Neural cell (in vitro differentiated cells): ENCODE measurements around the gene CHPF2. TPM values are rescaled to one million over a fixed set of nuclear protein-coding genes. Genes with fewer than 3 reads are reported as not detected.

Source experiments
- H2AFZ ChIP-seq: fragments of 200-600, 300-800 bp; sonication (generic), shearing (Covaris generic); 2 replicates; pipeline ENCODE4 v1.6.0; 2014; ENCODE audit warnings: low read depth, mild to moderate bottlenecking, antibody characterized with exemption, low read length, moderate library complexity
- H3F3A ChIP-seq: fragments of 200-600 bp; shearing (Covaris generic); 2 replicates; pipeline ENCODE4 v1.6.1; 2016; ENCODE audit warnings: mild to moderate bottlenecking, moderate library complexity, mixed read lengths, antibody characterized with exemption, low read length; ENCODE audit not compliant: insufficient read depth, poor library complexity, severe bottlenecking
- H3K27ac ChIP-seq: fragments of 200-600, 300-800 bp; sonication (generic), shearing (Covaris generic); 2 replicates; pipeline ENCODE4 v1.5.1; 2014; ENCODE audit warnings: mild to moderate bottlenecking, low read length, moderate library complexity
- H3K27me3 ChIP-seq: fragments of 300-800, 200-600 bp; sonication (generic), shearing (Covaris generic); 2 replicates; pipeline ENCODE4 v1.6.0; 2014; ENCODE audit warnings: mild to moderate bottlenecking, low read depth, low read length, moderate library complexity; ENCODE audit not compliant: insufficient read depth
- H3K36me3 ChIP-seq: fragments of 300-800, 200-600 bp; sonication (generic), shearing (Covaris generic); 2 replicates; pipeline ENCODE4 v1.5.1; 2014; ENCODE audit warnings: mild to moderate bottlenecking, antibody characterized with exemption, low read length, moderate library complexity; ENCODE audit not compliant: insufficient read depth
- H3K4me2 ChIP-seq: fragments of 300-800, 200-600 bp; sonication (generic), shearing (Covaris generic); 2 replicates; pipeline ENCODE4 v1.6.0; 2014; ENCODE audit warnings: mild to moderate bottlenecking, low read length
- H3K4me3 ChIP-seq: fragments of 300-800, 200-600 bp; sonication (generic), shearing (Covaris generic); 2 replicates; pipeline ENCODE4 v1.5.1; 2014; ENCODE audit warnings: mild to moderate bottlenecking, low read length, moderate library complexity
- H3K79me2 ChIP-seq: fragments of 200-600 bp; shearing (Covaris generic); replicated peaks from 2 replicates; pipeline ENCODE4 v1.6.0; 2014; ENCODE audit warnings: mild to moderate bottlenecking, low read length, moderate library complexity; ENCODE audit not compliant: insufficient read depth
- H3K9ac ChIP-seq: fragments of 300-800, 200-600 bp; sonication (generic), shearing (Covaris generic); 2 replicates; pipeline ENCODE4 v1.6.1; 2016; ENCODE audit warnings: mild to moderate bottlenecking, low read length, mixed read lengths
- H3K9me2 ChIP-seq: fragments of 200-600 bp; shearing (Covaris generic); 2 replicates; pipeline ENCODE4 v1.6.1; 2016; ENCODE audit warnings: mild to moderate bottlenecking, low read length, mixed read lengths; ENCODE audit not compliant: insufficient read depth
- H3K9me3 ChIP-seq: fragments of 200-600, 300-800 bp; sonication (generic), shearing (Covaris generic); 2 replicates; pipeline ENCODE4 v1.6.1; 2016; ENCODE audit warnings: mild to moderate bottlenecking, mixed run types, low read length, moderate library complexity, mixed read lengths
- H4K20me1 ChIP-seq: fragments of 200-600 bp; shearing (Covaris generic); 2 replicates; pipeline ENCODE4 v1.6.1; 2016; ENCODE audit warnings: mild to moderate bottlenecking, mixed run types; ENCODE audit not compliant: insufficient read depth
- EP300 ChIP-seq: fragments of 450-650 bp; conservative IDR thresholded peaks from 2 replicates; pipeline ENCODE4 v1.6.1; 2014; ENCODE audit warnings: antibody characterized with exemption, mild to moderate bottlenecking, moderate library complexity; ENCODE audit not compliant: poor library complexity, severe bottlenecking
- EZH2 ChIP-seq: fragments of 200-600, 300-800 bp; shearing (Covaris generic), sonication (generic); IDR thresholded peaks from 2 replicates; pipeline ENCODE4 v1.6.1; 2014; ENCODE audit warnings: antibody characterized with exemption, low read length, borderline replicate concordance, mild to moderate bottlenecking; ENCODE audit not compliant: insufficient read depth, poor library complexity, severe bottlenecking
- MXI1 ChIP-seq: fragments of 450-650 bp; conservative IDR thresholded peaks from 2 replicates; pipeline ENCODE4 v1.6.1; 2014; ENCODE audit warnings: antibody characterized with exemption, mild to moderate bottlenecking; ENCODE audit not compliant: poor library complexity, severe bottlenecking
- POLR2AphosphoS5 ChIP-seq: IDR thresholded peaks from 2 replicates; pipeline ENCODE4 v1.6.1; 2012
- RAD21 ChIP-seq: fragments of 450-650 bp; conservative IDR thresholded peaks from 2 replicates; pipeline ENCODE4 v1.6.1; 2014; ENCODE audit warnings: antibody characterized with exemption, mild to moderate bottlenecking, moderate library complexity
- SMC3 ChIP-seq: fragments of 450-650 bp; conservative IDR thresholded peaks from 2 replicates; pipeline ENCODE4 v1.6.1; 2014; ENCODE audit warnings: antibody characterized with exemption, mild to moderate bottlenecking, moderate library complexity; ENCODE audit not compliant: poor library complexity
- TAF1 ChIP-seq: IDR thresholded peaks from 2 replicates; pipeline ENCODE4 v1.6.1; 2012; ENCODE audit warnings: low read depth
- polyA plus RNA-seq: library from polyadenylated mRNA; depleted of rRNA; stranded (reverse); fragments of >200 nt; gene quantifications from 2 replicates; pipeline ENCODE4 v1.2.3, GENCODE V29; 2014
- TF ChIP-seq, protein P1 (sequence below): fragments of 450-650 bp; IDR thresholded peaks from 2 replicates; pipeline ENCODE4 v1.5.1; 2014; ENCODE audit warnings: antibody characterized with exemption, mild to moderate bottlenecking, moderate library complexity; ENCODE audit not compliant: poor library complexity, severe bottlenecking
- TF ChIP-seq, protein P2 (sequence below): IDR thresholded peaks from 2 replicates; pipeline ENCODE4 v1.6.1; 2012; ENCODE audit warnings: borderline replicate concordance

CHPF2 gene
- polyA plus RNA-seq, 1 donor from 2014 or later: 22.5 TPM

DNA sequence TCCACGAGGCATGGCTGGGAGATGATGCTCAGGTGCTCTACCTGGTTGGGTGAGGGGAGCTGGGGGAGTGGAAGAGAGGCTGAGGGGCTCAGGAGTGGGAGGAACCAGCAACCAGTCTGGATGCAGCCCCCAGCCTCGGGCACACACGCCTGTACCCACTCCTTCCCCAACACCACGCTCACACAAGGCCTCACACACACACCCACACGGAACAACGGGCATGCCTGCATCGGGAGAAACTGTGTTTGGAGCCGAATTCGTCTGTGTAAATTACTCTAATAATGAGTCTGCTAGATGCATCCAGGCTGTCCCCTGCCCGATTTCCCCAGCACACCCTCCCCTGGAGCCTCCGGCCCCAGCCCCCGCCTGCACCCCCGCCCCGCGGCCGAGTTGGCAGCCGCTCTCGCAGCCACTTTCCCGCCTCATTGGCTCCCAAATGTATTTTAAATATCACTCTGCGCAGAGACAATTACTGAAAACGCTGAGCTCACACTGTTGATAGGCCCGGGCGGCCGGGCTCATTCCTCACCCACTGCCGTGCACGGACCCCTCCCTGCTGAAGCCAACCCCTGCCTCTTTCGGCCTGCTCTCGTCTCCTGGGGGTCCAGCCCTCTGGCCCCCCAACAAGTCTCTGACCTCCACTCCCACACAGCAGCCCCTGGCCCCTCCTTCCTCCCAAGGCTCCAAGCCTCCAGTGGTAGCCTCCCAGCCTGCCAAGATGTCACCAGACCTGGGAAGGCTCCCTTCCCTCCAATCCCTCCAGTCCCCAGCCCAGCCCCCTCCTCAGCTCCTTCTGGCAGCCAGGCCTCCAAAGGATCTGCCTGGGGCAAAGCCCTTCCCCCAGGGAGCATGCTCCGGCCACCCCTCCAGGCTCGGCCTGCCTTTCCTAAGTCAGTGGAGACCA lies 33.1 kb upstream of the CHPF2 start:
- Histone ChIP-seq H3K9me2 (no peaks in the 10 kb centered on the region), H3K79me2 (no peaks in the 10 kb centered on the region), H3K4me3 (no peak overlapping the region), H3K9ac (no peak overlapping the region), H2AFZ (no peak overlapping the region), H4K20me1 (no peaks in the 10 kb centered on the region), H3F3A (no peaks in the 10 kb centered on the region), H3K36me3 (no peaks in the 10 kb centered on the region), H3K27ac (no peak overlapping the region), H3K27me3 (no peaks in the 10 kb centered on the region), H3K4me2 (no peak overlapping the region), H3K9me3 (no peaks in the 10 kb centered on the region)
- TF ChIP-seq EZH2 (no peak), RAD21 (no peak)

DNA sequence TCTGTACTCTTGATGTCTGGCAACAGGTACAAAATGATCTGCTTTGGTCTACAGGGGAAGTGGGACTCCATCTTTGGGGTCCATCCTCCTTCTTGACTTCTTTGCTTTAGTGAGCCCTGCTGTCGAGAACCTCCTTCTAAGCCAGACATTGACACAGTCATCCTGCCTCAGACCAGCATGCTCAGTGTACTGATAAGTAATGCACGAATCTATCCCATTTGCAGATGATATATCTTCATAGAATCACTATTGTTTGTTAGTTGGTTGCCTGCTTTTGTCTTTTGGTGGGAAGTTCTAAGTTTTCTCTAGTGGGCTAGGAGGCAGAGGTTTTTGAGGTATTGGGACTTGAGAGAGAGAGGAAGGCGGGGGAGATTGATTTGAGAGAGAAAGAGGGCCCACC lies 30.9 kb upstream of the CHPF2 start:
- no peaks in the 10 kb centered on the region for H3K36me3 ChIP-seq
- no peaks in the 10 kb centered on the region for H3K9me3 ChIP-seq
- H2AFZ ChIP-seq: no peak overlapping the region
- no peak overlapping the region for H3K4me2 ChIP-seq
- no peaks in the 10 kb centered on the region for H3K79me2 ChIP-seq
- H3F3A ChIP-seq: no peaks in the 10 kb centered on the region
- H4K20me1 ChIP-seq: no peaks in the 10 kb centered on the region
- no peaks in the 10 kb centered on the region for H3K9me2 ChIP-seq
- H3K4me3 ChIP-seq: no peak overlapping the region
- H3K9ac ChIP-seq: no peak overlapping the region
- H3K27ac ChIP-seq: no peak overlapping the region
- TF ChIP-seq TAF1: no peak
- TF ChIP-seq EP300: no peak
- TF ChIP-seq MXI1: no peak
- TF ChIP-seq, protein P1, sequence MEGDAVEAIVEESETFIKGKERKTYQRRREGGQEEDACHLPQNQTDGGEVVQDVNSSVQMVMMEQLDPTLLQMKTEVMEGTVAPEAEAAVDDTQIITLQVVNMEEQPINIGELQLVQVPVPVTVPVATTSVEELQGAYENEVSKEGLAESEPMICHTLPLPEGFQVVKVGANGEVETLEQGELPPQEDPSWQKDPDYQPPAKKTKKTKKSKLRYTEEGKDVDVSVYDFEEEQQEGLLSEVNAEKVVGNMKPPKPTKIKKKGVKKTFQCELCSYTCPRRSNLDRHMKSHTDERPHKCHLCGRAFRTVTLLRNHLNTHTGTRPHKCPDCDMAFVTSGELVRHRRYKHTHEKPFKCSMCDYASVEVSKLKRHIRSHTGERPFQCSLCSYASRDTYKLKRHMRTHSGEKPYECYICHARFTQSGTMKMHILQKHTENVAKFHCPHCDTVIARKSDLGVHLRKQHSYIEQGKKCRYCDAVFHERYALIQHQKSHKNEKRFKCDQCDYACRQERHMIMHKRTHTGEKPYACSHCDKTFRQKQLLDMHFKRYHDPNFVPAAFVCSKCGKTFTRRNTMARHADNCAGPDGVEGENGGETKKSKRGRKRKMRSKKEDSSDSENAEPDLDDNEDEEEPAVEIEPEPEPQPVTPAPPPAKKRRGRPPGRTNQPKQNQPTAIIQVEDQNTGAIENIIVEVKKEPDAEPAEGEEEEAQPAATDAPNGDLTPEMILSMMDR: no peak
- TF ChIP-seq RAD21: no peak
- no peak for TF ChIP-seq POLR2AphosphoS5
- no peak for TF ChIP-seq EZH2
- TF ChIP-seq SMC3: no peak
- TF ChIP-seq, protein P2, sequence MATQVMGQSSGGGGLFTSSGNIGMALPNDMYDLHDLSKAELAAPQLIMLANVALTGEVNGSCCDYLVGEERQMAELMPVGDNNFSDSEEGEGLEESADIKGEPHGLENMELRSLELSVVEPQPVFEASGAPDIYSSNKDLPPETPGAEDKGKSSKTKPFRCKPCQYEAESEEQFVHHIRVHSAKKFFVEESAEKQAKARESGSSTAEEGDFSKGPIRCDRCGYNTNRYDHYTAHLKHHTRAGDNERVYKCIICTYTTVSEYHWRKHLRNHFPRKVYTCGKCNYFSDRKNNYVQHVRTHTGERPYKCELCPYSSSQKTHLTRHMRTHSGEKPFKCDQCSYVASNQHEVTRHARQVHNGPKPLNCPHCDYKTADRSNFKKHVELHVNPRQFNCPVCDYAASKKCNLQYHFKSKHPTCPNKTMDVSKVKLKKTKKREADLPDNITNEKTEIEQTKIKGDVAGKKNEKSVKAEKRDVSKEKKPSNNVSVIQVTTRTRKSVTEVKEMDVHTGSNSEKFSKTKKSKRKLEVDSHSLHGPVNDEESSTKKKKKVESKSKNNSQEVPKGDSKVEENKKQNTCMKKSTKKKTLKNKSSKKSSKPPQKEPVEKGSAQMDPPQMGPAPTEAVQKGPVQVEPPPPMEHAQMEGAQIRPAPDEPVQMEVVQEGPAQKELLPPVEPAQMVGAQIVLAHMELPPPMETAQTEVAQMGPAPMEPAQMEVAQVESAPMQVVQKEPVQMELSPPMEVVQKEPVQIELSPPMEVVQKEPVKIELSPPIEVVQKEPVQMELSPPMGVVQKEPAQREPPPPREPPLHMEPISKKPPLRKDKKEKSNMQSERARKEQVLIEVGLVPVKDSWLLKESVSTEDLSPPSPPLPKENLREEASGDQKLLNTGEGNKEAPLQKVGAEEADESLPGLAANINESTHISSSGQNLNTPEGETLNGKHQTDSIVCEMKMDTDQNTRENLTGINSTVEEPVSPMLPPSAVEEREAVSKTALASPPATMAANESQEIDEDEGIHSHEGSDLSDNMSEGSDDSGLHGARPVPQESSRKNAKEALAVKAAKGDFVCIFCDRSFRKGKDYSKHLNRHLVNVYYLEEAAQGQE: no peak
- no peaks in the 10 kb centered on the region for H3K27me3 ChIP-seq
